Measurements from ENCODE around the gene MUC6. TPM values are rescaled to one million over a fixed set of nuclear protein-coding genes. Genes with fewer than 3 reads are reported as not detected.

Gene MUC6
- total and polyA plus RNA-seq, 8 donors, result 25.5 to 239 (median 94.3) TPM

- FAIRE-seq, result no peak
- H3K36me3 ChIP-seq, result peaks cover 0 to 12% (median 0%) of the 10 kb centered on the region in 3 donors
- intact Hi-C loops (cut with DNase I), result no loop called here
- WGBS, 2 donors, result 79 to 82% methylated on average over 20 of the region's 20 CpGs
- peaks cover 6 to 12% (median 7%) of the 10 kb centered on the region in 3 donors for H3K4me1 ChIP-seq
- no peaks in the 10 kb centered on the region for H3K27me3 ChIP-seq
- peak in 2 of 4 donors; percentile 20 to 29 for ATAC-seq
- TF ChIP-seq, protein P1, sequence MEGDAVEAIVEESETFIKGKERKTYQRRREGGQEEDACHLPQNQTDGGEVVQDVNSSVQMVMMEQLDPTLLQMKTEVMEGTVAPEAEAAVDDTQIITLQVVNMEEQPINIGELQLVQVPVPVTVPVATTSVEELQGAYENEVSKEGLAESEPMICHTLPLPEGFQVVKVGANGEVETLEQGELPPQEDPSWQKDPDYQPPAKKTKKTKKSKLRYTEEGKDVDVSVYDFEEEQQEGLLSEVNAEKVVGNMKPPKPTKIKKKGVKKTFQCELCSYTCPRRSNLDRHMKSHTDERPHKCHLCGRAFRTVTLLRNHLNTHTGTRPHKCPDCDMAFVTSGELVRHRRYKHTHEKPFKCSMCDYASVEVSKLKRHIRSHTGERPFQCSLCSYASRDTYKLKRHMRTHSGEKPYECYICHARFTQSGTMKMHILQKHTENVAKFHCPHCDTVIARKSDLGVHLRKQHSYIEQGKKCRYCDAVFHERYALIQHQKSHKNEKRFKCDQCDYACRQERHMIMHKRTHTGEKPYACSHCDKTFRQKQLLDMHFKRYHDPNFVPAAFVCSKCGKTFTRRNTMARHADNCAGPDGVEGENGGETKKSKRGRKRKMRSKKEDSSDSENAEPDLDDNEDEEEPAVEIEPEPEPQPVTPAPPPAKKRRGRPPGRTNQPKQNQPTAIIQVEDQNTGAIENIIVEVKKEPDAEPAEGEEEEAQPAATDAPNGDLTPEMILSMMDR (IDR thresholded peaks at IDR 0.05), result no peak
- peak in 1 of 6 donors; percentile 38 for DNase-seq
- H3K4me3 ChIP-seq, result no peak overlapping the region
- no peak overlapping the region for H3K27ac ChIP-seq
- no peaks in the 10 kb centered on the region for H3K9me3 ChIP-seq
Observed at GRCh38 chr11:1002406-1002984, 34.0 kb downstream of the MUC6 start.

DNA sequence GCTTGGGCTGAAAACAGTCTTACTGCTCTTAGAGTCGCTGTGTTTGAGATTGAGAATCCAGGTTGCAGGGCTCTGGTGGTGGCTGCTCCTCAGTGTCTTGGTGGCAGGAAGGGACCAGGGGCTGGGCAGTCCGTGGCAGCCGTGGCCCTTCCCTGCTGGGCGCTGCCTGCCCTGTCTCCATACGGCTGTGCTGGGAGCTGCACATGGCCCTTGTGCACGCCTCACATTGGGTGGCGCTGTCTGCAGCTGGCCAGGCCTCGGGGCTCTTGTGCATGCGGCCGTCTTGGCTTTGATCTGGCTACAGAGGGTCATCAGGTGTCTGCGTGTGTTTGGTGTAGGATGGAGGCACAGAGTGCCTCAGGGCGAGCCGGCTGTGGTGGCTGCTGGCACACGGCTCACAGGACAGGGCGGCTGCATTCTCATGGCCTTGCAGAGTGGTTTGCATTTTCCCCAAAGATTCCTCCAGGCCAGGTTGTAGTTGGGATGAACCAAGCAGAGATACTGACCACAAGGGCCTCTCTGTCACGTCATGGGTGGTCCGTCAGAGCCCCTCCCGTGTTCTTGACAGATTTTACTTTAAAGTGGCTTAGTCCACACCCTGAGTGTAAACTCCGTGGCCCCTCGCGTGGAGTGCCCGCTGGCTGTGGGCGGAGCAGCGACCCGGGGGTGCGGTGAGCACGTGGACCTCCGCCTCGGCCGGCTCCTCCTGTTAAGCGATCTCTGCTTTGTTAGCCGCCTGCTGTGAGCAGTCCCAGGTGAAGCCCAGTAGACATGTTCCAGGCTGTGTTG lies 34.7 kb downstream of the MUC6 start:
- intact Hi-C loops (cut with DNase I), result no loop called here
- H3K27me3 ChIP-seq, result no peaks in the 10 kb centered on the region
- peaks cover 5 to 7% (median 6%) of the 10 kb centered on the region in 3 donors for H3K4me1 ChIP-seq
- no peak overlapping the region for H3K27ac ChIP-seq
- no peaks in the 10 kb centered on the region for H3K9me3 ChIP-seq
- FAIRE-seq, result no peak
- peaks cover 0 to 12% (median 0%) of the 10 kb centered on the region in 3 donors for H3K36me3 ChIP-seq
- WGBS, 2 donors, result 94% methylated on average over 32 of the region's 32 CpGs
- no peak overlapping the region for H3K4me3 ChIP-seq
- no peak for ATAC-seq
- DNase-seq, result no peak
- TF ChIP-seq, protein P1 (IDR thresholded peaks at IDR 0.05), result no peak

DNA sequence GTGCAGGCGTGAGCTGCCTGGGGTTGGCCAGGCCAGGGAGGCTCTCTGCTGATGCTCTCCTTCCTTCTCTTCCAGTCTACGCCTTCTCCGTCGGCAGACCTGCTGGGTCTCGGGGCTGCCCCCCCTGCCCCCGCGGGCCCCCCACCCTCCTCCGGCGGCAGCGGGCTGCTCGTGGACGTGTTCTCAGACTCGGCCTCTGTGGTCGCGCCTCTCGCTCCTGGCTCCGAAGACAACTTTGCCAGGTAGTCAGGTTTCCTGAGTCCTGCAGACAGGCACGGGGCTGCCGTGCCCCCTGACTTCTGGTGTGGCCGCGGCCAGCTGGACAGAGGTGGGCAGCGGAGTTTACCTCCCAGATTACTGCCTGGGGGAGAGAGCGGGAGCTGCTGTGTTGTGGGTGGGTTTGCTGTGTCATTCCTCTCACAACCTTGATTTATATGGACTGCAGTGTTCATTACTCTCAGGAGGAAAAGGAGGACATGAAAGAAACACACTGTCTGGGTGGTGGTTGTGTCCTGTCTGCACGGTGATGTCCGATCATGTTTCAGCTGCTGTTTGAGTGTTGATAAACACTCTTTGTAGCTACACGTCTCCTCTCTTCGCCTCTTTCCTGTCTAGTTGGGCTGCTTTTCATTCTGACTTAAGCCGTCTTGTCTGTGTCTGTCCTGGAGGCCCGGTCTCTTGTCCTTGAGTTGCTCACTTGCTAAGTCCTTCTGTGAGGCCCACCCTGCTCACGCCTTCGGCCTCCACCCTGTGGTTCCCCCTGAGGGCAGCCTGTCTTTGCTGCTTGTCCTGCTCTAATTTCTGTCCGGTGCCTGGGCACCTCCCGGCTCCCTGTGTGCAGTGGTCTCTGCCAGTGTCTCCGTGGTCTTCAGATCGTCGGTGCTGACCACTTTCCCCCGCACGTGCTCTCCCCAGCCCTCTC lies 35.9 kb downstream of the MUC6 start:
- WGBS, 2 donors, result 94 to 95% methylated on average over 38 of the region's 38 CpGs
- Histone ChIP-seq H3K4me3 (no peak overlapping the region), H3K27me3 (no peaks in the 10 kb centered on the region), H3K27ac (no peak overlapping the region), H3K9me3 (no peaks in the 10 kb centered on the region), H3K36me3 (peaks cover 0 to 12% (median 0%) of the 10 kb centered on the region in 3 donors), H3K4me1 (peaks cover 0 to 2% (median 0%) of the 10 kb centered on the region in 3 donors)
- intact Hi-C loops (cut with DNase I), result no loop called here
- DNase-seq (peak in 1 of 6 donors; percentile 60), ATAC-seq (no peak), FAIRE-seq (no peak)
- TF ChIP-seq, protein P1 (IDR thresholded peaks at IDR 0.05), result no peak

- no peak for DNase-seq
- no peaks in the 10 kb centered on the region for H3K27me3 ChIP-seq
- no peaks in the 10 kb centered on the region for H3K4me1 ChIP-seq
- no peak overlapping the region for H3K4me3 ChIP-seq
- no peak for ATAC-seq
- TF ChIP-seq, protein P1 (IDR thresholded peaks at IDR 0.05), result no peak
- no peaks in the 10 kb centered on the region for H3K9me3 ChIP-seq
- H3K27ac ChIP-seq, result no peak overlapping the region
- no peak for FAIRE-seq
- intact Hi-C loops (cut with DNase I), result no loop called here
- 93 to 98% methylated on average over 10 of the region's 10 CpGs for WGBS, 2 donors
- peaks cover 1 to 17% (median 5%) of the 10 kb centered on the region in 3 donors for H3K36me3 ChIP-seq
Observed at GRCh38 chr11:999009-999408, 37.5 kb downstream of the MUC6 start.
